GM23338 (cell line): ENCODE data around the gene SLC17A5. TPM values are rescaled to one million over a fixed set of nuclear protein-coding genes. Genes with fewer than 3 reads are reported as not detected.
A peak's percentile ranks its signal among the peaks of the same experiment; 100 is the strongest.
"Not testable (repeated sequence)": the region's sequence is repeated elsewhere in the genome, so short reads cannot be mapped to it uniquely, and the experiment has no call there.

Source experiments
- ATAC-seq: fragments of 200-7000 bp; cut with Tn5 transposase; 3 replicates; pipeline ENCODE4 v1.9.1; 2020
- DNase-seq: peaks from one replicate; pipeline ENCODE4 v3.0.0-alpha.2; 2015; ENCODE audit warnings: low spot score
- H2AFZ ChIP-seq: fragments of 200-600 bp; sonication (generic); 2 replicates; pipeline ENCODE4 v1.8.0; 2016; ENCODE audit warnings: antibody characterized with exemption, mild to moderate bottlenecking, moderate library complexity
- H3F3A ChIP-seq: fragments of 200-600 bp; sonication (generic); replicated peaks from 2 replicates; pipeline ENCODE4 v1.8.0; 2017; ENCODE audit warnings: antibody characterized with exemption, mixed run types, low read depth
- H3K27ac ChIP-seq: fragments of 200-600 bp; sonication (generic); 2 replicates; pipeline ENCODE4 v1.6.1; 2016; ENCODE audit warnings: low read depth
- H3K27me3 ChIP-seq: fragments of 200-600 bp; sonication (generic); 2 replicates; pipeline ENCODE4 v1.8.0; 2016; ENCODE audit warnings: mild to moderate bottlenecking, mixed run types, moderate library complexity; ENCODE audit not compliant: insufficient read depth
- H3K36me3 ChIP-seq: fragments of 200-600 bp; sonication (generic); 2 replicates; pipeline ENCODE4 v1.8.0; 2016; ENCODE audit warnings: mild to moderate bottlenecking; ENCODE audit not compliant: insufficient read depth
- H3K4me1 ChIP-seq: fragments of 200-600 bp; sonication (generic); 2 replicates; pipeline ENCODE4 v1.8.0; 2016; ENCODE audit warnings: mild to moderate bottlenecking, moderate library complexity; ENCODE audit not compliant: insufficient read depth
- H3K4me2 ChIP-seq: fragments of 200-600 bp; sonication (generic); 2 replicates; pipeline ENCODE4 v1.7.1; 2017; ENCODE audit warnings: mixed run types
- H3K4me3 ChIP-seq: fragments of 200-600 bp; sonication (generic); 2 replicates; pipeline ENCODE4 v1.6.1; 2016; ENCODE audit warnings: mixed run types
- H3K79me2 ChIP-seq: fragments of 200-600 bp; sonication (generic); replicated peaks from 2 replicates; pipeline ENCODE4 v1.8.0; 2017; ENCODE audit warnings: mild to moderate bottlenecking; ENCODE audit not compliant: insufficient read depth
- H3K9me2 ChIP-seq: fragments of 200-600 bp; sonication (generic); 2 replicates; pipeline ENCODE4 v1.8.0; 2017; ENCODE audit not compliant: insufficient read depth
- H4K20me1 ChIP-seq: fragments of 200-600 bp; sonication (generic); replicated peaks from 2 replicates; pipeline ENCODE4 v1.8.0; 2017; ENCODE audit warnings: mild to moderate bottlenecking; ENCODE audit not compliant: insufficient read depth
- H3K27ac Mint-ChIP-seq: 2 replicates; pipeline ENCODE4 v1.8.0; 2020; ENCODE audit warnings: inconsistent platforms, mild to moderate bottlenecking, moderate library complexity, mixed read lengths
- H3K27me3 Mint-ChIP-seq: 3 replicates; pipeline ENCODE4 v1.8.0; 2022; ENCODE audit warnings: low read depth, mild to moderate bottlenecking, moderate library complexity, mixed read lengths, inconsistent platforms; ENCODE audit not compliant: insufficient read depth, poor library complexity
- H3K36me3 Mint-ChIP-seq: 3 replicates; pipeline ENCODE4 v1.8.0; 2021; ENCODE audit warnings: low read depth, mild to moderate bottlenecking, inconsistent platforms, moderate library complexity, mixed read lengths
- H3K4me1 Mint-ChIP-seq: 3 replicates; pipeline ENCODE4 v1.8.0; 2020; ENCODE audit warnings: mild to moderate bottlenecking, inconsistent platforms, mixed read lengths
- H3K4me3 Mint-ChIP-seq: 3 replicates; pipeline ENCODE4 v1.8.0; 2021; ENCODE audit warnings: moderate library complexity, mild to moderate bottlenecking, inconsistent platforms, mixed read lengths
- H3K9me3 Mint-ChIP-seq: 3 replicates; pipeline ENCODE4 v1.8.0; 2020; ENCODE audit warnings: moderate library complexity, mild to moderate bottlenecking, inconsistent platforms, mixed read lengths
- CREB1 ChIP-seq: fragments of 250-450 bp; sonication (Bioruptor Pico); IDR thresholded peaks from 2 replicates; pipeline ENCODE4 v1.5.0; 2020; ENCODE audit warnings: low read depth, mild to moderate bottlenecking, moderate library complexity
- CTCF ChIP-seq, 2 experiments: fragments of 200-600 bp in 1 of 2; sonication (generic) in 1 of 2; conservative IDR thresholded peaks; 2 replicates each; pipeline versions ENCODE4 v1.5.1 to v1.6.1; 2016 to 2017; ENCODE audit warnings: antibody characterized with exemption in 2 of 2, low read depth in 2 of 2, mild to moderate bottlenecking in 2 of 2, moderate library complexity in 1 of 2
- ETS1 ChIP-seq: IDR thresholded peaks from 2 replicates; pipeline ENCODE4 v1.6.1; 2016; ENCODE audit warnings: antibody characterized with exemption
- EZH2 ChIP-seq: fragments of 200-600 bp; sonication (generic); IDR thresholded peaks from one replicate; pipeline ENCODE4 v1.8.0; 2017; ENCODE audit warnings: antibody characterized with exemption, mild to moderate bottlenecking, low read depth; ENCODE audit not compliant: unreplicated experiment
- JUNB ChIP-seq: IDR thresholded peaks from one replicate; pipeline ENCODE4 v1.6.1; 2016; ENCODE audit warnings: antibody characterized with exemption; ENCODE audit not compliant: unreplicated experiment
- POLR2AphosphoS5 ChIP-seq: IDR thresholded peaks from 2 replicates; pipeline ENCODE4 v1.6.1; 2016; ENCODE audit warnings: antibody characterized with exemption, low read depth
- STAT1 ChIP-seq: IDR thresholded peaks from one replicate; pipeline ENCODE4 v1.6.1; 2016; ENCODE audit warnings: antibody characterized with exemption; ENCODE audit not compliant: unreplicated experiment
- ZNF114 ChIP-seq: fragments of 250-450 bp; sonication (Bioruptor Pico); IDR thresholded peaks from 2 replicates; pipeline ENCODE4 v1.5.0; 2020; ENCODE audit warnings: mild to moderate bottlenecking, moderate library complexity
- ZNF462 ChIP-seq: fragments of 250-450 bp; sonication (Bioruptor Pico); IDR thresholded peaks from 2 replicates; pipeline ENCODE4 v1.5.0; 2020; ENCODE audit warnings: mild to moderate bottlenecking, moderate library complexity
- polyA plus RNA-seq: library from polyadenylated mRNA; unstranded; fragments of >200 nt; fragmentation: Nextera tagmentation; extraction: Ambion mirVana; gene quantifications from 2 replicates; pipeline ENCODE4 v1.2.1, GENCODE V29; 2016
- total RNA-seq: library from RNA; depleted of rRNA; stranded (reverse); fragments of >200 nt; shearing (Covaris generic); gene quantifications from 2 replicates; pipeline ENCODE4 v1.2.3, GENCODE V29; 2014
- TF ChIP-seq, protein P1 (sequence below): IDR thresholded peaks from one replicate; pipeline ENCODE4 v1.6.1; 2018; ENCODE audit warnings: antibody characterized with exemption; ENCODE audit not compliant: unreplicated experiment

The SLC17A5 gene
- total and polyA plus RNA-seq, 2 experiments from 2014 or later: 9.2 to 17.7 TPM

DNA sequence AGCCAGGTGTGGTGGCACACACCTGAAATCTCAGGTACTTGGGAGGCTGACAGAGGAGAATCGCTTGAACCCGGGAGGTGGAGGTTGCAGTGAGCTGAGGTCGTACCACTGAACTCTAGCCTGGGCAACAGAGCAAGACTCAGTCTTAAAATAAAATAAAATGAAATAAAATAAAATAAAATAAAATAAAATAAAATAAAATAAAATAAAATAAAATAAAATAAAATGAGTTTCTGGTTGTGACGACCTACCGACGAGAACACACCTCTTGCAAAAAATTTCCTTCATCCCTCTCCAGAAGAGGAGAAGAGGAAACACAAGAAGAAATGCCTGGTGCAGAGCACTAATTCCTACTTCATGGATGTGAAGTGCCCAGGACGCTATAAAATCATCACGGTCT lies 35.7 kb downstream of the SLC17A5 start:
- not testable (repeated sequence) for H3K4me1 Mint-ChIP-seq, H3K27me3 Mint-ChIP-seq, DNase-seq, H3K36me3 ChIP-seq, H2AFZ ChIP-seq, H3K36me3 Mint-ChIP-seq, H3K4me3 Mint-ChIP-seq, H3K4me3 ChIP-seq, H3K9me2 ChIP-seq, H3K4me1 ChIP-seq, H3K79me2 ChIP-seq, H3K27me3 ChIP-seq, ATAC-seq, H4K20me1 ChIP-seq, H3F3A ChIP-seq, H3K4me2 ChIP-seq, H3K9me3 Mint-ChIP-seq, H3K27ac Mint-ChIP-seq
- 0 out of 2 replicates have a peak overlapping the region, but pooled peaks have one; percentile 36 for H3K27ac ChIP-seq

DNA sequence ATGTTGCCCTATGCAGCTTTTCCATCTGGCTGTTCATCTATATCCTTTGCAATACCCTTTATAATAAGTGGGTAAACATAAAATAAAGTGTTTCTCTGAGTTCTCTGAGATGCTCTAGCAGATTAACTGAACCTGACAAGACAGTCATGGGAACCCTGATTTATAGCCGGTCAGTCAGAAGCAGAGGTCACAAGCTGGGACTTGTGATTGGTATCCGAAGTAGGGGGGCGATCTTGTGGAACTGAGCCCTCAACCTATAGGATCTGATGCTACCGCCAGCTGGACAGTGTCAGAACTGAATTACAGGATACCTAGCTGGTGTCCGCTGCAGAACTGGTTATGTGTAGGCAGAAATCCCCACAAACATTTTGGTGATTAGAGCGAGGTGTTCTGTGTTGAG lies 39.0 kb downstream of the SLC17A5 start:
- H3K27ac Mint-ChIP-seq: no peak overlapping the region

More for the DNA sequence above, 39.0 kb downstream of the SLC17A5 start:
- no peak overlapping the region for H3K4me3 Mint-ChIP-seq
- H3F3A ChIP-seq: 0 out of 2 replicates have a peak, but pooled peaks cover 3% of the 10 kb centered on the region
- H3K9me3 Mint-ChIP-seq: no peaks in the 10 kb centered on the region
- H3K9me2 ChIP-seq: no peaks in the 10 kb centered on the region
- peaks cover 8% of the 10 kb centered on the region; the same call in 2 of the 3 replicates for H3K36me3 Mint-ChIP-seq
- peaks cover 4% of the 10 kb centered on the region; the same call in 1 of the 2 replicates for H3K36me3 ChIP-seq
- H3K4me3 ChIP-seq: no peak overlapping the region
- no peaks in the 10 kb centered on the region; the same call in 2 of the 3 replicates for H3K4me1 Mint-ChIP-seq
- DNase-seq: peak; percentile 14
- H2AFZ ChIP-seq: no peak overlapping the region
- H3K4me2 ChIP-seq: no peak overlapping the region
- no peak overlapping the region for H3K27ac ChIP-seq
- H3K27me3 ChIP-seq: no peaks in the 10 kb centered on the region
- no peak for TF ChIP-seq ETS1
- no peak for TF ChIP-seq ZNF462 (CRISPR knock-in tag)
- no peak for TF ChIP-seq CREB1 (CRISPR knock-in tag)
- TF ChIP-seq, protein P1, sequence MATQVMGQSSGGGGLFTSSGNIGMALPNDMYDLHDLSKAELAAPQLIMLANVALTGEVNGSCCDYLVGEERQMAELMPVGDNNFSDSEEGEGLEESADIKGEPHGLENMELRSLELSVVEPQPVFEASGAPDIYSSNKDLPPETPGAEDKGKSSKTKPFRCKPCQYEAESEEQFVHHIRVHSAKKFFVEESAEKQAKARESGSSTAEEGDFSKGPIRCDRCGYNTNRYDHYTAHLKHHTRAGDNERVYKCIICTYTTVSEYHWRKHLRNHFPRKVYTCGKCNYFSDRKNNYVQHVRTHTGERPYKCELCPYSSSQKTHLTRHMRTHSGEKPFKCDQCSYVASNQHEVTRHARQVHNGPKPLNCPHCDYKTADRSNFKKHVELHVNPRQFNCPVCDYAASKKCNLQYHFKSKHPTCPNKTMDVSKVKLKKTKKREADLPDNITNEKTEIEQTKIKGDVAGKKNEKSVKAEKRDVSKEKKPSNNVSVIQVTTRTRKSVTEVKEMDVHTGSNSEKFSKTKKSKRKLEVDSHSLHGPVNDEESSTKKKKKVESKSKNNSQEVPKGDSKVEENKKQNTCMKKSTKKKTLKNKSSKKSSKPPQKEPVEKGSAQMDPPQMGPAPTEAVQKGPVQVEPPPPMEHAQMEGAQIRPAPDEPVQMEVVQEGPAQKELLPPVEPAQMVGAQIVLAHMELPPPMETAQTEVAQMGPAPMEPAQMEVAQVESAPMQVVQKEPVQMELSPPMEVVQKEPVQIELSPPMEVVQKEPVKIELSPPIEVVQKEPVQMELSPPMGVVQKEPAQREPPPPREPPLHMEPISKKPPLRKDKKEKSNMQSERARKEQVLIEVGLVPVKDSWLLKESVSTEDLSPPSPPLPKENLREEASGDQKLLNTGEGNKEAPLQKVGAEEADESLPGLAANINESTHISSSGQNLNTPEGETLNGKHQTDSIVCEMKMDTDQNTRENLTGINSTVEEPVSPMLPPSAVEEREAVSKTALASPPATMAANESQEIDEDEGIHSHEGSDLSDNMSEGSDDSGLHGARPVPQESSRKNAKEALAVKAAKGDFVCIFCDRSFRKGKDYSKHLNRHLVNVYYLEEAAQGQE: no peak
- TF ChIP-seq CTCF (conservative IDR thresholded peaks at IDR 0.05; ENCODE audit: low read depth in 2 of 2): no peak
- TF ChIP-seq POLR2AphosphoS5: no peak
- no peak for TF ChIP-seq EZH2
- no peak for TF ChIP-seq JUNB
- TF ChIP-seq STAT1: no peak
- TF ChIP-seq ZNF114 (CRISPR knock-in tag): no peak
- H4K20me1 ChIP-seq: no peaks in the 10 kb centered on the region
- no peaks in the 10 kb centered on the region for H3K79me2 ChIP-seq
- peaks cover under 1% of the 10 kb centered on the region; the same call in 1 of the 2 replicates for H3K4me1 ChIP-seq
- ATAC-seq: no peak
- H3K27me3 Mint-ChIP-seq: peaks cover 5% of the 10 kb centered on the region
